IMR-90 (cell line): Measurements from ENCODE around the gene LRRC1. TPM values are rescaled to one million over a fixed set of nuclear protein-coding genes. Genes with fewer than 3 reads are reported as not detected.
A peak's percentile ranks its signal among the peaks of the same experiment; 100 is the strongest.

Experiments used
- ATAC-seq: fragments of 200-7000 bp; cut with Tn5 transposase; 2 replicates; pipeline ENCODE4 v1.9.1; 2020; ENCODE audit warnings: low read depth, mild to moderate bottlenecking, moderate library complexity
- BruUV-seq: library from RNA; stranded (reverse); fragments of 400-500 nt; replicated peaks from 2 replicates; lab custom pipeline; 2021; lab: Mats Ljungman, UMichigan
- CTCF ChIA-PET: fragments of 300-600 bp; formaldehyde crosslinking; extraction: SDS; loops from one replicate; lab custom pipeline; 2021; ENCODE audit warnings: antibody characterized with exemption; lab: Yijun Ruan, JAX
- POLR2A ChIA-PET: fragments of 300-600 bp; sonication (Branson Sonifier 250); formaldehyde crosslinking; loops from one replicate; lab custom pipeline; 2022; ENCODE audit warnings: antibody characterized with exemption; ENCODE audit not compliant: unreplicated experiment; lab: Charles Lee
- DNase-seq: peaks from one replicate; pipeline ENCODE4 v3.0.0; 2013
- H2AFZ ChIP-seq: replicated peaks from 2 replicates; pipeline ENCODE3; 2013; ENCODE audit warnings: low read length, mild to moderate bottlenecking; ENCODE audit not compliant: poor library complexity
- H2AK5ac ChIP-seq: 2 replicates; pipeline ENCODE4 v1.6.1; 2013; ENCODE audit warnings: low read depth, low read length, inconsistent platforms
- H2AK9ac ChIP-seq: replicated peaks from 2 replicates; pipeline ENCODE3; 2013; ENCODE audit warnings: mild to moderate bottlenecking, low read depth, low read length, moderate library complexity; ENCODE audit not compliant: poor library complexity
- H2BK120ac ChIP-seq: 2 replicates; pipeline ENCODE4 v1.6.1; 2013; ENCODE audit warnings: low read depth, low read length, inconsistent platforms
- H2BK15ac ChIP-seq: 3 replicates; pipeline ENCODE4 v1.6.1; 2013; ENCODE audit warnings: low read depth, low read length, inconsistent platforms
- H2BK20ac ChIP-seq: 2 replicates; pipeline ENCODE4 v1.6.1; 2013; ENCODE audit warnings: low read depth, mild to moderate bottlenecking, inconsistent platforms, low read length, moderate library complexity
- H2BK5ac ChIP-seq: 2 replicates; pipeline ENCODE4 v1.6.1; 2013; ENCODE audit warnings: mild to moderate bottlenecking, low read depth, low read length, inconsistent platforms; ENCODE audit not compliant: poor library complexity, severe bottlenecking
- H3K14ac ChIP-seq: replicated peaks from 2 replicates; pipeline ENCODE4 v1.6.1; 2013; ENCODE audit warnings: low read depth, low read length, inconsistent platforms
- H3K18ac ChIP-seq: 2 replicates; pipeline ENCODE4 v1.6.1; 2013; ENCODE audit warnings: low read depth, low read length, control low read depth
- H3K23ac ChIP-seq: 2 replicates; pipeline ENCODE4 v1.6.1; 2013; ENCODE audit warnings: low read depth, low read length, inconsistent platforms
- H3K27ac ChIP-seq: 2 replicates; pipeline ENCODE4 v1.5.1; 2013; ENCODE audit warnings: mild to moderate bottlenecking, control low read depth, low read length; ENCODE audit not compliant: insufficient read depth
- H3K27me3 ChIP-seq: 2 replicates; pipeline ENCODE4 v1.6.1; 2013; ENCODE audit warnings: low read length; ENCODE audit not compliant: control insufficient read depth, insufficient read depth
- H3K36me3 ChIP-seq: 2 replicates; pipeline ENCODE4 v1.6.1; 2013; ENCODE audit warnings: low read length, mixed read lengths; ENCODE audit not compliant: control insufficient read depth, insufficient read depth
- H3K4ac ChIP-seq: 2 replicates; pipeline ENCODE4 v1.6.1; 2013; ENCODE audit warnings: low read depth, low read length, inconsistent platforms
- H3K4me1 ChIP-seq: 2 replicates; pipeline ENCODE4 v1.6.1; 2013; ENCODE audit warnings: low read length, mixed read lengths; ENCODE audit not compliant: control insufficient read depth, insufficient read depth
- H3K4me2 ChIP-seq: 2 replicates; pipeline ENCODE4 v1.6.1; 2013; ENCODE audit warnings: low read depth, mild to moderate bottlenecking, control low read depth, low read length, moderate library complexity
- H3K4me3 ChIP-seq: 2 replicates; pipeline ENCODE4 v1.5.1; 2013; ENCODE audit warnings: low read depth, mild to moderate bottlenecking, control low read depth, low read length, moderate library complexity; ENCODE audit not compliant: insufficient read depth
- H3K56ac ChIP-seq: 2 replicates; pipeline ENCODE4 v1.6.1; 2013; ENCODE audit warnings: low read length, inconsistent platforms; ENCODE audit not compliant: insufficient read depth; ENCODE audit errors: extremely low read depth
- H3K79me1 ChIP-seq, 2 experiments: 2 replicates each; pipeline ENCODE4 v1.6.1; 2013; ENCODE audit warnings: low read length in 2 of 2, inconsistent platforms in 1 of 2, low read depth in 1 of 2
- H3K9ac ChIP-seq: 2 replicates; pipeline ENCODE4 v1.6.1; 2013; ENCODE audit warnings: low read depth, low read length, control low read depth
- H3K9me1 ChIP-seq: 2 replicates; pipeline ENCODE4 v1.6.1; 2013; ENCODE audit warnings: low read length, inconsistent platforms; ENCODE audit not compliant: insufficient read depth
- H3K9me3 ChIP-seq: 2 replicates; pipeline ENCODE4 v1.6.1; 2013; ENCODE audit warnings: low read length; ENCODE audit not compliant: control insufficient read depth, insufficient read depth
- H4K20me1 ChIP-seq: 2 replicates; pipeline ENCODE4 v1.6.1; 2013; ENCODE audit warnings: low read length, inconsistent platforms; ENCODE audit not compliant: insufficient read depth
- H4K5ac ChIP-seq: 2 replicates; pipeline ENCODE4 v1.6.1; 2013; ENCODE audit warnings: mild to moderate bottlenecking, low read depth, low read length, control low read depth
- H4K8ac ChIP-seq, 2 experiments: 2 replicates each; pipeline ENCODE4 v1.6.1; 2013; ENCODE audit warnings: low read depth in 2 of 2, low read length in 2 of 2, control low read depth in 1 of 2, inconsistent platforms in 1 of 2
- H4K91ac ChIP-seq: 2 replicates; pipeline ENCODE4 v1.6.1; 2013; ENCODE audit warnings: low read depth, low read length, inconsistent platforms; ENCODE audit not compliant: insufficient read depth
- CEBPB ChIP-seq: IDR thresholded peaks from 2 replicates; pipeline ENCODE4 v1.6.1; 2012; ENCODE audit warnings: low read depth, low read length, improper control_type of control experiment
- NFE2L2 ChIP-seq: fragments of 150-350 bp; IDR thresholded peaks from 2 replicates; pipeline ENCODE4 v1.6.1; 2016; ENCODE audit warnings: low read depth, mild to moderate bottlenecking, low read length
- RAD21 ChIP-seq: IDR thresholded peaks from 2 replicates; pipeline ENCODE4 v1.6.1; 2012; ENCODE audit warnings: low read length, improper control_type of control experiment
- RFX5 ChIP-seq: IDR thresholded peaks from 2 replicates; pipeline ENCODE4 v1.8.0; 2012; ENCODE audit warnings: low read depth, mild to moderate bottlenecking, low read length, moderate library complexity
- SMC3 ChIP-seq: fragments of 150-350 bp; IDR thresholded peaks from 2 replicates; pipeline ENCODE4 v1.6.1; 2016; ENCODE audit warnings: low read depth, mild to moderate bottlenecking, antibody characterized with exemption, low read length, moderate library complexity
- WGBS, 2 experiments: methylation state at CpG; one replicate each; pipeline versions ENCODE4 v1.1.5 to v1.1.7; 2013; ENCODE audit warnings: missing lambda C conversion rate in 2 of 2; ENCODE audit not compliant: insufficient read length in 1 of 2; ENCODE audit errors: extremely low coverage in 2 of 2; 5-methylcytosine and 5-hydroxymethylcytosine counted together
- dilution Hi-C: fragments of 300-500 bp; cut with HindIII; formaldehyde crosslinking; loops from one replicate; pipeline ENCODE4 v1.14.3; 2018; ENCODE audit warnings: low sequenced_read_pairs; ENCODE audit not compliant: unreplicated experiment
- in situ Hi-C: fragments of 300-500 bp; cut with MboI; formaldehyde crosslinking; loops from 3 replicates; pipeline ENCODE4 v1.14.3; 2019; ENCODE audit warnings: low sequenced_read_pairs, inconsistent platforms, mixed read lengths
- intact Hi-C: fragments of 100-400 bp; cut with micrococcal nuclease; formaldehyde crosslinking; loops from 2 replicates; pipeline ENCODE4 v1.10.0; 2022
- polyA plus RNA-seq, 3 experiments: library from polyadenylated mRNA; depleted of rRNA; stranded (reverse); fragments of >200 nt; gene quantifications; 2 replicates each; pipeline ENCODE4 v1.2.3, GENCODE V29; 2012; ENCODE audit warnings: low replicate concordance in 1 of 3
- total RNA-seq: library from RNA; depleted of rRNA; stranded (reverse); fragments of >200 nt; gene quantifications from 2 replicates; pipeline ENCODE4 v1.2.3, GENCODE V29; 2012
- TF ChIP-seq, protein P1 (sequence below): fragments of 150-350 bp; IDR thresholded peaks from 2 replicates; pipeline ENCODE4 v1.6.1; 2017; ENCODE audit warnings: mild to moderate bottlenecking, antibody characterized with exemption, low read length, low read depth
- TF ChIP-seq, protein P2 (sequence below): fragments of 150-350 bp; IDR thresholded peaks from 2 replicates; pipeline ENCODE4 v1.6.1; 2016; ENCODE audit warnings: low read depth, mild to moderate bottlenecking, low read length, moderate library complexity, borderline replicate concordance

The LRRC1 gene
- total and polyA plus RNA-seq, 2 of the 4 experiments (the other 2 are of a cell fraction): 5.1 to 6.1 TPM

DNA sequence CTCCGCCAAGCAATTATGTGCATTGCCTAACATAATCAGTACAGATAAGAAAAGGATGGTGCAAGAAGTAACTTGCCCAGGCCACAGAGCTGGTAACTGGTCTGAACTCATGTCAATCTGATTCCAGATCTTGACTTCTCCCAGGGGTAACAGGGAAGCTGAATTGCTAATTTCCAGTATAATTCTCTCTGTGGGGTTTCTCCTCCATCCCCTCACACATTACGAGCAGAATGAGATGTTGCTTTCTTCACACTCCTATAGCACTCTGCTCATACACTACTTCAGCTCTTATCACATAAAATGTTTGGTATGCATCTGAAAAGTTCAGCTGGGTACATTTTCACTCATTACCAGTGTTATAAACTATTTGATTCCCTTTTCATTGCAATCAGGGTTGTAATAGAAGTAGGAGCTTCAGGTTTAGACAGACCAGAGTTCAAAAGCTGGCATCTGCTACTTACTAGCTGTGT is 24.0 kb upstream of the LRRC1 start:
- POLR2A ChIA-PET: no interaction called here
- peak; percentile 23 for DNase-seq
- no peak overlapping the region for H3K23ac ChIP-seq
- no peak overlapping the region for H3K14ac ChIP-seq
- no peaks in the 10 kb centered on the region for H3K36me3 ChIP-seq
- no peaks in the 10 kb centered on the region for H3K9me1 ChIP-seq
- CTCF ChIA-PET: no interaction called here
- no peak overlapping the region for H4K8ac ChIP-seq
- no peaks in the 10 kb centered on the region for H3K79me1 ChIP-seq
- H3K4ac ChIP-seq: no peak overlapping the region
- no TSS peak for BruUV-seq
- H2BK15ac ChIP-seq: no peak overlapping the region
- H3K27me3 ChIP-seq: no peaks in the 10 kb centered on the region
- H2BK120ac ChIP-seq: no peak overlapping the region
- no peaks in the 10 kb centered on the region for H4K20me1 ChIP-seq
- H3K56ac ChIP-seq: no peak overlapping the region
- ATAC-seq: peak; percentile 42
- H3K4me1 ChIP-seq: peaks cover 5% of the 10 kb centered on the region; the same call in 1 of the 2 replicates
- no CpG with 5 or more reads among the region's 2 CpGs for WGBS, 2 experiments
- H3K27ac ChIP-seq: no peak overlapping the region
- intact Hi-C loops: no loop called here
- H3K9ac ChIP-seq: no peak overlapping the region
- dilution Hi-C loops: no loop called here
- H2BK20ac ChIP-seq: no peak overlapping the region
- H3K4me2 ChIP-seq: no peak overlapping the region
- no peak overlapping the region for H3K4me3 ChIP-seq
- TF ChIP-seq RFX5 (no peak), SMC3 (no peak), NFE2L2 (no peak), RAD21 (no peak), CEBPB (no peak)
- TF ChIP-seq, protein P1, sequence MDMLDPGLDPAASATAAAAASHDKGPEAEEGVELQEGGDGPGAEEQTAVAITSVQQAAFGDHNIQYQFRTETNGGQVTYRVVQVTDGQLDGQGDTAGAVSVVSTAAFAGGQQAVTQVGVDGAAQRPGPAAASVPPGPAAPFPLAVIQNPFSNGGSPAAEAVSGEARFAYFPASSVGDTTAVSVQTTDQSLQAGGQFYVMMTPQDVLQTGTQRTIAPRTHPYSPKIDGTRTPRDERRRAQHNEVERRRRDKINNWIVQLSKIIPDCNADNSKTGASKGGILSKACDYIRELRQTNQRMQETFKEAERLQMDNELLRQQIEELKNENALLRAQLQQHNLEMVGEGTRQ: no peak
- TF ChIP-seq, protein P2, sequence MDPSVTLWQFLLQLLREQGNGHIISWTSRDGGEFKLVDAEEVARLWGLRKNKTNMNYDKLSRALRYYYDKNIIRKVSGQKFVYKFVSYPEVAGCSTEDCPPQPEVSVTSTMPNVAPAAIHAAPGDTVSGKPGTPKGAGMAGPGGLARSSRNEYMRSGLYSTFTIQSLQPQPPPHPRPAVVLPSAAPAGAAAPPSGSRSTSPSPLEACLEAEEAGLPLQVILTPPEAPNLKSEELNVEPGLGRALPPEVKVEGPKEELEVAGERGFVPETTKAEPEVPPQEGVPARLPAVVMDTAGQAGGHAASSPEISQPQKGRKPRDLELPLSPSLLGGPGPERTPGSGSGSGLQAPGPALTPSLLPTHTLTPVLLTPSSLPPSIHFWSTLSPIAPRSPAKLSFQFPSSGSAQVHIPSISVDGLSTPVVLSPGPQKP: no peak
- H4K91ac ChIP-seq: no peak overlapping the region
- H2AK9ac ChIP-seq: no peak overlapping the region
- no peak overlapping the region for H4K5ac ChIP-seq
- no peak overlapping the region for H2AFZ ChIP-seq
- in situ Hi-C loops: no loop called here
- H2AK5ac ChIP-seq: no peak overlapping the region
- H3K18ac ChIP-seq: no peak overlapping the region
- H3K9me3 ChIP-seq: no peaks in the 10 kb centered on the region
- no peak overlapping the region for H2BK5ac ChIP-seq
